Ishikawa (cell line): ENCODE results near the gene TMEM106B.
A peak's percentile ranks its signal among the peaks of the same experiment; 100 is the strongest.

ENCODE experiments used
- MAX ChIP-seq: IDR thresholded peaks from 2 replicates; pipeline ENCODE4 v1.6.1; 2012
- RAD21 ChIP-seq: IDR thresholded peaks from 2 replicates; pipeline ENCODE4 v1.6.1; 2012; ENCODE audit warnings: low read depth
- TAF1 ChIP-seq: IDR thresholded peaks from 2 replicates; pipeline ENCODE4 v1.6.1; 2012; ENCODE audit warnings: low read depth, mild to moderate bottlenecking
- TCF12 ChIP-seq: IDR thresholded peaks from 2 replicates; pipeline ENCODE4 v1.6.1; 2012; ENCODE audit warnings: low read depth
- ZBTB7A ChIP-seq: IDR thresholded peaks from 2 replicates; pipeline ENCODE4 v1.6.1; 2012; ENCODE audit warnings: low read depth

GRCh38 chr7:12291870-12292269 lies 80.8 kb downstream of the TMEM106B start:
- TF ChIP-seq TCF12 (no peak), TAF1 (no peak), MAX (no peak), ZBTB7A (no peak), RAD21 (peak; percentile 20; the same call in 1 of the 2 replicates)
